Stomach (tissue), 9 donors: ENCODE data around the gene DNAH6. TPM values are rescaled to one million over a fixed set of nuclear protein-coding genes. Genes with fewer than 3 reads are reported as not detected.

Experiments
- DNase-seq, 2 donors: peaks; one replicate each; pipeline versions ENCODE4 v3.0.0 to v3.0.0-alpha.2; 2013 to 2019
- H3K27ac ChIP-seq, 5 donors: fragments of 200-600 bp in 4 of 5; sonication (generic) in 4 of 5; one replicate each; pipeline ENCODE4 v1.5.1; 2013 to 2019; ENCODE audit warnings: mild to moderate bottlenecking in 1 of 5, moderate library complexity in 1 of 5
- H3K27me3 ChIP-seq, 3 donors: fragments of 200-600 bp; sonication (generic); one replicate each; pipeline ENCODE4 v1.5.1; 2017 to 2019; ENCODE audit warnings: mixed run types in 1 of 3
- H3K36me3 ChIP-seq, 4 donors: fragments of 200-600 bp; sonication (generic); 1 replicate in 3 of 4; 2 replicates in 1 of 4; pipeline ENCODE4 v1.5.1; 2016 to 2019
- H3K4me1 ChIP-seq, 4 donors: fragments of 200-600 bp; sonication (generic); one replicate each; pipeline ENCODE4 v1.5.1; 2016 to 2019
- H3K4me3 ChIP-seq, 4 donors: fragments of 200-600 bp; sonication (generic) in 3 of 4; one replicate each; pipeline ENCODE4 v1.5.1; 2016 to 2019; ENCODE audit warnings: mild to moderate bottlenecking in 1 of 4
- H3K9me3 ChIP-seq, 4 donors: fragments of 200-600 bp; sonication (generic); one replicate each; pipeline ENCODE4 v1.5.1; 2016 to 2019
- EP300 ChIP-seq: sonication (generic); formaldehyde crosslinking; IDR thresholded peaks from one replicate; pipeline ENCODE4 v1.6.1; 2017; ENCODE audit warnings: antibody characterized with exemption
- POLR2A ChIP-seq, 4 donors: fragments of 450-650 bp; IDR thresholded peaks; one replicate each; pipeline ENCODE4 v1.6.1; 2016; ENCODE audit warnings: antibody characterized with exemption in 4 of 4, control low read depth in 2 of 4, mild to moderate bottlenecking in 1 of 4, moderate library complexity in 1 of 4
- POLR2AphosphoS5 ChIP-seq, 3 donors: sonication (generic); formaldehyde crosslinking; IDR thresholded peaks; one replicate each; pipeline ENCODE4 v1.6.1; 2016; ENCODE audit warnings: antibody characterized with exemption in 3 of 3
- WGBS, 5 donors: extraction: QIAGEN DNeasy Blood & Tissue Kit in 3 of 5; methylation state at CpG; one replicate each; pipeline versions ENCODE4 v1.1.5 to v1.1.7; 2013 to 2018; 5-methylcytosine and 5-hydroxymethylcytosine counted together
- intact Hi-C: fragments of 100-400 bp; cut with DNase I; formaldehyde crosslinking; loops from one replicate; pipeline ENCODE4 v1.15.1; 2023; ENCODE audit warnings: low total_unique reads
- polyA plus RNA-seq, 3 donors: library from polyadenylated mRNA; stranded (reverse); fragments of 200-250 nt; gene quantifications; one replicate each; pipeline ENCODE4 v1.2.3, GENCODE V29; 2013
- total RNA-seq, 5 donors: library from RNA; depleted of rRNA; stranded (reverse); fragments of >200 nt; gene quantifications; one replicate each; pipeline versions ENCODE4 v1.1.0 to v1.2.3, GENCODE V29; 2014 to 2016
- TF ChIP-seq, protein P1 (sequence below), 7 experiments: fragments of 450-650 bp in 4 of 7; fragments of 200-600 bp in 3 of 7; sonication (generic) in 3 of 7; IDR thresholded peaks; one replicate each; pipeline ENCODE4 v1.5.1; 2016 to 2019; ENCODE audit warnings: antibody characterized with exemption in 7 of 7, control low read depth in 2 of 7, mild to moderate bottlenecking in 1 of 7
- donor health status: healthy with polysubstance abuse.
- donor health status: Bipolar disorder and iron deficiency.
- donor health status: healthy.

Gene DNAH6
- total and polyA plus RNA-seq, 8 donors, result 0.15 to 4.5 (median 0.44) TPM

DNA sequence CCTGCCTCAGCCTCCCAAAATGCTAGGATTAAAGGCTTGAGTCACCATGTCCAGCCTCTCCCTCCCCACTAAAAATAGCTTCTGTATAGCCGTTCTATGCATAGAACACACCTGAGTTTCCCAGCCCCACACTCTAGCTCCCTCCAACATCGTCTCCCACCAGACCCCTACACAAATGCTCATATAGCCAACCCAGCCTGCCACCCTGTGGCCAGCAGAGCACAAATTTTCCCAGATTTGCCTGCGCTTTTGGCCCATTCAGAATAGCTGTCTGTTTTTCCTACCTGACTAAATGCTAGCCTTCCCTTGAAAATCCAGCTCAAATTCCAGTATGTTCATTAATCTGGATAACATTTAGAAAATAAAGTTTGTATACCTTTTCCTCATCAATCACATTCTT lies 341.8 kb downstream of the DNAH6 start:
- Histone ChIP-seq H3K36me3 (no peaks in the 10 kb centered on the region), H3K27ac (no peak overlapping the region), H3K9me3 (no peaks in the 10 kb centered on the region), H3K4me1 (no peaks in the 10 kb centered on the region), H3K27me3 (no peaks in the 10 kb centered on the region), H3K4me3 (no peak overlapping the region)
- DNase-seq, result no peak
- TF ChIP-seq POLR2A (IDR thresholded peaks at IDR 0.05) (no peak), EP300 (no peak), POLR2AphosphoS5 (IDR thresholded peaks at IDR 0.05) (no peak)
- TF ChIP-seq, protein P1, sequence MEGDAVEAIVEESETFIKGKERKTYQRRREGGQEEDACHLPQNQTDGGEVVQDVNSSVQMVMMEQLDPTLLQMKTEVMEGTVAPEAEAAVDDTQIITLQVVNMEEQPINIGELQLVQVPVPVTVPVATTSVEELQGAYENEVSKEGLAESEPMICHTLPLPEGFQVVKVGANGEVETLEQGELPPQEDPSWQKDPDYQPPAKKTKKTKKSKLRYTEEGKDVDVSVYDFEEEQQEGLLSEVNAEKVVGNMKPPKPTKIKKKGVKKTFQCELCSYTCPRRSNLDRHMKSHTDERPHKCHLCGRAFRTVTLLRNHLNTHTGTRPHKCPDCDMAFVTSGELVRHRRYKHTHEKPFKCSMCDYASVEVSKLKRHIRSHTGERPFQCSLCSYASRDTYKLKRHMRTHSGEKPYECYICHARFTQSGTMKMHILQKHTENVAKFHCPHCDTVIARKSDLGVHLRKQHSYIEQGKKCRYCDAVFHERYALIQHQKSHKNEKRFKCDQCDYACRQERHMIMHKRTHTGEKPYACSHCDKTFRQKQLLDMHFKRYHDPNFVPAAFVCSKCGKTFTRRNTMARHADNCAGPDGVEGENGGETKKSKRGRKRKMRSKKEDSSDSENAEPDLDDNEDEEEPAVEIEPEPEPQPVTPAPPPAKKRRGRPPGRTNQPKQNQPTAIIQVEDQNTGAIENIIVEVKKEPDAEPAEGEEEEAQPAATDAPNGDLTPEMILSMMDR (IDR thresholded peaks at IDR 0.05), result no peak
- intact Hi-C loops, result no loop called here
- 78 to 93% (median 84%) methylated on average over 3 of the region's 3 CpGs for WGBS, 5 donors

GRCh38 chr2:84858937-84859336 lies 342.6 kb downstream of the DNAH6 start:
- Histone ChIP-seq H3K9me3 (no peaks in the 10 kb centered on the region), H3K27me3 (no peaks in the 10 kb centered on the region), H3K27ac (no peak overlapping the region), H3K4me1 (no peaks in the 10 kb centered on the region), H3K36me3 (no peaks in the 10 kb centered on the region), H3K4me3 (no peak overlapping the region)
- WGBS, 5 donors, result 57 to 76% (median 69%) methylated on average over 3 of the region's 3 CpGs
- no peak for TF ChIP-seq POLR2AphosphoS5 (IDR thresholded peaks at IDR 0.05)
- TF ChIP-seq POLR2A (IDR thresholded peaks at IDR 0.05), result no peak
- no peak for TF ChIP-seq EP300
- TF ChIP-seq, protein P1 (IDR thresholded peaks at IDR 0.05), result no peak
- no peak for DNase-seq
- intact Hi-C loops, result no loop called here

DNA sequence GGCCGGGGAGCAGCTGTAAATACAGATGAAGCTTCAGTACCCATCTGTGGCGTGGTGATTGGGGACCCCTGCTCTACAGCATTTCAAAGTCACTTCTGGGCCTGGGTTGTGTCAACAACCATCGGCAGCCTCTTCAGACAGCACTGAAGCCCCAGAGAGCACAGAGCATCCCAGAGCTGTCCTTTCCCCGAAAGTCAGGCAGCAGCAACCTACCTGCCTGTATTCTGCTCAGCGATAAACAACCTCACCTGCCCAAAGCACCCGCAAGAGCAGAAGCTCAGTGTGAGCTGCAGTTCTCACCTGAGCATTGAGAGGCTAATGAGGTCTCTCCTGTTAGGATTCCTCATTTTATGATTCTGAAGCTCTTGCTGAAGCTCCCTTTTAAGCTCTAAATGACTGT lies 345.2 kb downstream of the DNAH6 start:
- intact Hi-C loops, result loop anchor here (10.0 kb wide), 1 partner anchor 207 kb away; no protein-coding TSS in a partner anchor
- Histone ChIP-seq H3K27me3 (no peaks in the 10 kb centered on the region), H3K9me3 (no peaks in the 10 kb centered on the region), H3K4me3 (no peak overlapping the region), H3K4me1 (no peaks in the 10 kb centered on the region), H3K27ac (no peak overlapping the region), H3K36me3 (no peaks in the 10 kb centered on the region)
- DNase-seq, result no peak
- TF ChIP-seq POLR2AphosphoS5 (IDR thresholded peaks at IDR 0.05), result no peak
- TF ChIP-seq, protein P1 (IDR thresholded peaks at IDR 0.05), result no peak
- TF ChIP-seq EP300, result no peak
- TF ChIP-seq POLR2A (IDR thresholded peaks at IDR 0.05), result no peak
- 75 to 83% (median 78%) methylated on average over 5 to 6 of the region's 6 CpGs for WGBS, 5 donors

DNA sequence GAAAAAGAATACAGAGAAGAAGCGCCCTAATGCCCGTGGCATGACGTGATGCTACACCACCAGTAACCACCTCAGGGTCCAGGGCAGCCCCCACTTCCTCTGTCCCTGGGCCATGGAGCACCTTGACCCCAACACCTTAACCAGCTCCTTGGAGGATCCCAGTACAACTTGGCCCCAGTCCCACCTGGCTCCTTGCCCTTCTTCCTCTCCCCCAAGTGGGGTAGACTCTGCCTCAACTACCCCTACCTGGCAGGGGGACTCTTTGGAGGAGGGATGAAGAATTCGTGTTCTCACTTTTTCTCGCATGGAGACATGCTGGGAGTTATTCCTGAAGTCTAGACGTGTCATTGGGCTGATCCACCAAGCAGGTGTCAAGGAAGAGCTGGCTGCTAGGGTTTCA lies 345.7 kb downstream of the DNAH6 start:
- Histone ChIP-seq H3K27me3 (no peaks in the 10 kb centered on the region), H3K27ac (no peak overlapping the region), H3K36me3 (no peaks in the 10 kb centered on the region), H3K4me3 (no peak overlapping the region), H3K9me3 (no peaks in the 10 kb centered on the region), H3K4me1 (no peaks in the 10 kb centered on the region)
- intact Hi-C loops, result loop anchor here (10.0 kb wide), 1 partner anchor 207 kb away; no protein-coding TSS in a partner anchor
- no peak for TF ChIP-seq POLR2A (IDR thresholded peaks at IDR 0.05)
- TF ChIP-seq EP300, result no peak
- TF ChIP-seq POLR2AphosphoS5 (IDR thresholded peaks at IDR 0.05), result no peak
- TF ChIP-seq, protein P1 (IDR thresholded peaks at IDR 0.05), result no peak
- no peak for DNase-seq
- 77 to 90% (median 85%) methylated on average over 6 of the region's 6 CpGs for WGBS, 5 donors
